ENCODE data around the gene TCP11.

The TCP11 gene

DNA sequence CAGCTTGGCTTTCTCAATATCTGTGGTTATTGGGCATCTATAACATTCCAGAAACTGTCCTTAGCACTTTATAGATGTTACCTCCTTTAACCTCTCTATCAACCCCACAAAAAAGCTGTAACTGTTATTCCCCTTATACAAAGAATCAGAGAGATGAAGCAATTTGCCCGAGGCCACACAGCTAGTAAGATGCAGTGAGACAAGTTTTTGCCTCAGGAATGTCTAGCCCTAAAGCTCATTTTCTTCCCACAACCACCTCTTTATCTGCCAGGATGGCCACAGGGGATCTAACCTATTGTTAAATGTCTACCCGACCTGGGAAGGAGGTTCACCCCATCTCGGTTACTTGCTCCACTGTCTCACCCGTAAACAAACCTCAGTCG, 31.9 kb upstream of the TCP11 start:
- no peak for DNase-seq

DNA sequence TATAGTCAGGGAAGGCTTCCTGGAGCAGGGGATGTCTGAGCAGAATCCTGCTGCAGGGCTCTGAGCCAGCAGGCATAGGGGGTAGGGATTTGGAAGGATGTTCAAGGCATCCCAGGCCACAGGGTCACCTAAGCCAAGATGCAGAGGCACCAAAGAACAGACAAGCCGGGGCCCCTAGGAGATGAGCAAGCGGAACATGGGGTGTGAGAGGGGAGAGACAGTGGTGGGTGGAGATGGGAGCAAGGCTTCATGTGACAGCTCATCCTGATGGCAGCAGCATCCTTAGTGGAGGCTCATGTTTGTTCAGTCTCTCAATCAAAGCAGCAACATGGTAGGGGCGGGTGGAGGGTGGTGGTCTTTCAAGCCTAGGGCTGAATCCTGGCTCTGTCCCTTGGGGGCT, 29.8 kb upstream of the TCP11 start:
- DNase-seq: no peak

DNA sequence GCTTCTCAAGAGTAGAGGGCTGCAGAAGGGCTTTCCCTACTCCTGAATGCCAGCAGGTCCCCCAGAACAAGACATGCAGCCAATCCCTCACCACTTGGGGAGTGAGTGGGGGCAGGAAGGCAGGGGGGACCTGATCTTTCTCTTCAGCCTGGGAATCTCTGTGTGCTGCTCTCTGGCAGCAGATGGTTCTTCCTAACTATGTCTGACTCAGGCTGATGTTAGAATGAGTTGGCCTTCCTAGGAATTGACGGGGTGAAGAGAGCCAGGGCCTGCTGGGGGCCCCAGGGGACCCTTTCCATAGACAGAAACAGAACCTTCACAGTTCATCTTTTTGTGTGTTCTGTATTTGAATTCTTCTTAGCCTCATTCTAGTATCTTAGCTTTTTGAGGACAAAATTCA, 29.0 kb upstream of the TCP11 start:
- no peak for DNase-seq

DNA sequence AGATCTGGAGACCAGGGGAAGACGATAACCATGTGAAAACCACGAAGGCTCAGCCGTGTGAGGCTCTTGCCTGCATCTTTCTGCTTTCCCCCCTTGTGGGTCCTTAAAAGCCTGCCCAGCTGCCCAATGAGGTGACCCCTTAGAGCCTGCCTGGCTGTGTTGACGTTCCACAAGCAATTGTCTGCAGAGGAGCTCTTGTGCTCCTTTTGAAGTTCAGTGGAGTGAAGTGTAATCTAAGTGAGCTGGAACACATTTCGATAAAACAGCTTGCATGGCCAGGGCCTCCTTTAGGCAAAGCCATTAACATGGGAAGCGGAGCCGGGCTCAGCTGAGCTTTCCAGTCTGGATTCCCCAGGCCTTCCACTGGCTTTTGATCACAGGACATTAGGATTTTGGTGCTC, 27.3 kb upstream of the TCP11 start:
- DNase-seq: peak in 4 of 56 donors; percentile 8 to 58 (median 21)

DNA sequence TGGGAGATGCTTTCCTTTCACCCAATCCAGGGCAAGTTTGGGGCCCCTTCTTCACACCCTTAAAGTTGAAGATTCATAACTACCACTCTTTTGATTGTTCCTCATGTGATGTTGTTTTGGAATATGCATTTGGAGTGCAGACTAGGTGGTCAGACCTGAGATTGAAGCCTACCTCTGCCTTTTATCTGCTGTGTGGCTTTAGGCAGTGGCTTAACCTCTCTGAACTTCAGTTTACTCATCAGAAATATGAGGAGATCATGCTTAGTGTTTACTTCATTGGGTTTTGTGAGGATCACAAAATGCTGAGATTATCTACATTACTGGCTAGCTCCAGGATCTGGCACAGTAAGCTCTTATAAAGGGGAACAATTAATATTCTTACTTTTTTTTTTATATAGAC, 26.4 kb upstream of the TCP11 start:
- no peak for DNase-seq

DNA sequence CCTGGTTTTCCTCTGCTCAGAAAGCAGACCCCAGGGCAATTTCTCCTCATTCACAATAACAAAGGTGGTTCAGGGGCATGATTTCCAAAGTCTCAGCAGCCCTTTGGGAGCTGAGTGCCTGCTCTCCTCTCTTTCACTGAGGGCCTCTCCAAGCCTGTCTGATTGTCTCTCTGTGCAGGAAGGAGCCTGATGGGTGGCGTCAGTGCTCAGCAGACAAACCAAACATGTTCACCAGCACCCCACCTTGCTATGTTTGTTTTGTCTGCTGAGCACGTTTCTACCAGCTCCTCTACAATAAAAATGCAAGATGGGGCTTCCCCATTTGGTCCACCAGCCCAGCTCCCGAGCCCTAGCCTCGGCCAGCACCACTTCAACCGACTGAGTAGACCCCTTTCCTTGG, 25.4 kb upstream of the TCP11 start:
- no peak for DNase-seq

DNA sequence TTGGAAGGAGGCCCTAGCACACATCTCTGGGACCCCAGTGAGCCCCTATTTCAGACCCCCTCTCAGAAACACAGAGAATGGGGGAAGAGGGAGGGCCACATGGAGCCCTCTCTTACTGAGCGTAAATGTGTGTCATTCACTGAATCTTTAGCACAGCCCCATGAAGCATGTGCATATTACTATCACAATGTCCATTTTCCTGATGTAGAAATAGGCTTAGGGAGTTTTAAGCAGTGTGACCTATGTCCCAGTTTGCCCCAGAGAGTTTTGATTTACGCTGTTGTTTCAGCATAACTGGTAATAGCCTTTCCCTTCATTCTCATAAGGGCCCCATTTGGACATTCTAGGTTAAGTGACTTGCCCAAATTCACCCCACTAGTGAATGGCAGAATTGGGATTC, 25.0 kb upstream of the TCP11 start:
- no peak for DNase-seq

DNA sequence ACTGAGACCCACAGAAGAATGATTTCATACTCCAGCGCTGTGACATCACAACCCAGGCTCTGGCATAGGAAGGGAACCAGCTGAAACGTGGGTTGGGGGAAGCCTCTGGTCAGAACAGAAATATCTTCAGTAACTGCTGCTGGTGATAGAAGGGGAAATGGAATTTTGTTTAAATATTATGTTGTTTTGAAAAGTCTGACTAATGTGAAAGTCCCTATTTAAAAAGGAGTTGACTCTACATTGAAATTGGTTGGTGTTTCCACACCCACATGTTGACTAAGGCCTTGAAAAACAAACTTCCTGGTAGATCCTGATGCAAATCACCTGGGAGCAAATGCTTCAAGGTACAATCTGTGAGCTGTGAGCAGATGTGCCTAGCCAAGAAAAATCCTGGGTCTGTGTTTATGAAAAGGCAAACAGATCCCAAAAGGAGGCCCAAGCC, 24.5 kb upstream of the TCP11 start:
- no peak for DNase-seq

DNA sequence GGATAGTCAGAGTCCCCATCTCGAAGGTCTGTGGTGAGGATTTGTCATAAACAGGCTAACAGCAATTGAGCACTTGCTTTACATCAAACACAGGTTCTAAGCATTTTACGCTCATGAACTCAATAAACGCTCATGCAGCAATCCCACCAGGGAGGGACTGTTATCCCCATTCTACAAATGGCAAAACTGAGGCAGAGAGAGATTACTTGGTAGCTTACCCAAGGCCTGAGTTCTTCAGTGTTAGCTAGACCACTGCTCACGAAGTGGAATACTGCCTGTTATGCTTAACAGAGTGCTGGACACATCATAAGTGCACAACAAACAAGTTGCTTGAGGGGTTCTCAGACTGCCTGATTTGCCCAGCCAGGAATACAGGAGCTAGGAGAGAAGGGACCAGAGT, 23.7 kb upstream of the TCP11 start:
- no peak for DNase-seq

DNA sequence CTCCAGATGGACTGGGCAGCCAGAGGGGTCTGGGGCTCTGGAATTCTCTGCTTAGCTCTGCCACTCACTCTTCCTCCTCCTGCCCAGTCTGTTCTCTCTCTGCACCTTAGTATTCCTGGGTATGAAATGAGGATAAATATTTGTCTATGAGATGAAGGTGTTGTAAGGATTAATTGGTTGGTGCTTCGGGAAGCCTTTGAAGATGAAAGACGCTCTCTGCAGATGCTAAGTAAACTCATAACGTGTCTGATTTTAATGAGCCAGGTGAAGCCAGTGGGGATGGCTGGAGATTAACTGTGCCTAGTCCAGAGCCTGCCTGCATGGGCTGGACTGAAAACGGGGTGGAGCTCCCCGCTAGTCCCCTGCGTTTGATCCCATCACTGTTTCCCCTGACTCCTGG, 23.1 kb upstream of the TCP11 start:
- DNase-seq: no peak

DNA sequence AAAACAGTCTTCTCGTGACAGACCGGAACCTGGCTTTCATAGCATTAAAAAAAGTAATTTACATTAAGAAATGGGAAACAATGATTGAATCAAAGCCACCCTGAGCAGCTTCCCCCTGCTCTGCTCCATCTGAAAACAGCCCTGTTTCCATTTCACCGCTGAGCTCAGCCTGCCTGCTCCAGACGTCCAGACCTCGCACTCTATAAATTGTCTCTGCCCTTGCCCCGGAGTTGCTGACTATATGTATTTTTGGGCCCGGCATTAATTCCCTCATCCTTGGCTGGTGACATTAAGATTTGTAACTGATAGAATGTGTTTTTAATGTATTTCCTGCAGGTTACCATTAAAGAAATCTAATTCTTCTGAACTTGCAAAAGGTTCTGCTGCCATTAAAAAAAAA, 22.7 kb upstream of the TCP11 start:
- DNase-seq: no peak

DNA sequence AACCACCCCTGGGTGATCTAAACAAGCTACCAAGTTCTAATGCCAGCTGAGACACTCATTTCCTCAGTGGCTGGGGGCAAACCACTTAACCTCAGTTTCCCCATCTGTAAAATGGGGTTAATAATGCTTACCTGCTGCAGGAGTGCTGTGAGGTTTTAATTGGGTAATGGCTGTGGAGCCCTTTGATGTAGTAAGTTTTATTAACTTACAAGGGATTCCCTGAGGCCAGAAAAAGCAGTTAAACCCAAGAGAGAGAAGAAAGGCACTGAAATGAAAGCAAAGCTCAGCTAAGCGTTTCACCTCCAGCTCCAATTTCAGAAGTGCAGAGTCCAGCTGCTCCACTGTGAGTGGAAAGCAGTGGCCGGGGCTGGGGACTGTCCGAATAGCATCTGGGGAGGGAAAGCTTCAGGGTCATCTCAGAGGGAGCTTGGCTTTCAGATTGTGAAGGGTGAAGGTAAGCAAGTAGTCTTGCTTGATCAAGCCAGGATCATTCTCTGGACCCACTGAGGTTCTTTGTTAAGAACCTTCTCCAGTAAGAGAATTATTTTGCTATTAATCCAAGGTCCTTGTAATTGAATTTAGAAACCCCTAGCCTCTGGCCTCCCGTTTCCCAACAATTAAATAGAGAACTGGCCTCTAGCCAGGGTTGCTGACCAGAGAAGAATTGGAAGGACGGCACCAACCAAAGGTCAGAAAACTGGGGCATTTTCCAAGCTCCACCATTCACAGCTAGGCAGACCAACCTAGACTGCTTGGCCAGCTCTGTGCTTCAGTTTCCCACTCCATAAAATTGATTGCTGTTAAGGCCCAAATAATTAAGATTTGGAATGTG, 20.9 kb upstream of the TCP11 start:
- peak in 6 of 56 donors; percentile 10 to 45 (median 25) for DNase-seq

DNA sequence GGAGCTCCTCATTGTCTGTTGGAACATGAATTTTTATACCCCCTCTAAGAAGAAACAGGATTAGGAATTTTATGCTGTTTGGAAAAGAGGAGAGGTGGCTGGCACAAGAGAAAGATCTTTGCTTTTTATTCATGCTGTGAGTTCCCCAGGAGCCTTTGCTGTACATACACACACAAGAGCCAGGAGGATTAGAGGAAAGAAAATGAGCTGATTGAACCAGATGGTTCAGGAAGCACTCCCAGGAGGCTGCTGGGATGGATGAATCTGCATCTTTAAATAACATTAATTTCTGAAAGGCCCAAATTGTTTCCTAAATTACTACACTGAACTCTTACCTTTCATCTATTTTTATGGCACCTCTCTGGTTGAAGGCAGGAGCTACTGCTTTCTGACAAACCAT, 20.1 kb upstream of the TCP11 start:
- DNase-seq: no peak

DNA sequence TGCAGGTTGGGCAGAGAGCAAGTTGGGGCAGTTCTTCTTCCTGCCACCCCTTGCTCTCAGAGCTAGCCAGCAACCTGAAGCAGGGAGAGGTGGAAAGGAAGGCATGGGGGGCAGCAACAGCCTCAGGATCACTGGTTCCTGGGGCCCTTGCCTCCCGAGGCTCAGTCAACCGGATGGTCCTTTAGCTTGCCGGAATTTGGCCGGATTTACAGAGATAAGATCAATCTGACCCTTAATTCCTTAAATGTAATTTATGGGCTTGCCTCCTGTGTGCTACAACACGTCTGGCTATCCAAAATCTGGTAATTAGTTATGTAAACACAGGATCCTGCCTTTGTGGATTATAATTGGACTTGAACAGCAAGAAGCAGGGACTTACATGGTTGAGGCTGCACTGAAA, 19.5 kb upstream of the TCP11 start:
- no peak for DNase-seq

DNA sequence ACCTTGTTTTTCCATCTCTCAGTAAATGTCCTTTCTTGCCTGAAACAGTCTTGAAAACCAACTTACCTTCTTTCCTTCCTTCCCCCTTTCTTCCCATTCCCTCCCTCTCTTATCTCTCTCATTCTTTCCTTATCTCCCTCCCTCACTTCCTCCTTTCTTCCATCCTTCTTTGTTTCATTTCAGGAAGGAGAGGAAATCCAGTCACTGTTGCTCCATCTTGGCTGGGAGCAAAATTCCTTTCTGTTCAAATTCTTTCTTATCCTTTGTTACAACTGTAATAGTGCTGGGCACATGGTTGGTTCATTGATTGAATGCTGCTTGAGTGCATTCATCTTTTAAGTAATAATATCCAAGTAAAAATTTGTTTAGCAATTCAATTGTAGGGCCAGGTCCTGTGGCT, 17.4 kb upstream of the TCP11 start:
- DNase-seq: no peak

DNA sequence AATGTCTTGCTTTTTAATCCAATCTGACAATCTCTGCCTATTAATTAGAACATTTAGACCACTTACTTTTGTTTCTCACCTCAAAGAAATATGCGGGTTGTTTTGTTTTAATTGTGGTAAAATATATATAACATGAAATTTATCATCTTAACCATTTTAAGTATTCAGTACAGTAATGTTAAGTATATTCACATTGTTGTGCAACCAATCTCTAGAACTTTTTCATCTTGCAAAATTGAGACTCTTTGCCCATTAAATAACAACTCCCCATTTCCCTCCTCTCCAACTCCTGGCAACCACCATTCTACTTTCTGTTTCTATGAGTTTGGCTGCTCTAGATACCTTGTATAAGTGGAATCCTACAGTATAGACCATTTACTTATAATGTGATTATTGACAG, 13.8 kb upstream of the TCP11 start:
- DNase-seq: no peak

DNA sequence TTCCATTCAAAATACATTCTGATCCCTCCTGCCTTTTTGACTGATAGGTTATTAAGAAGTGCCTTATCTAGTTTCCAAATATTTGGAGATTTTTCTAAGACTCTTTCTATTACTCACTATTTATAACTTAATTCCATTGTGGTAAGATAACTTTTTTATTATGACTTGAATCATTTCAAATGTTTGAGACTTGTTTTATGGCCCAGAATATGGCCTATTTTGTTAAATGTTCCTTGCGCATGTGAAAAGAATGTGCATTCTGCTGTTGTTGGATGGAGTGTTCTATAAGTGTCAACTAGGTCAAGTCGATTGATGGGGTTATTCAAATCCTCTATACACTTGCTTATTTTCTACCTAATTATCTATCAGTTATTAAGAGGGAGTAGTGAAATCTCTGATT, 13.1 kb upstream of the TCP11 start:
- no peak for DNase-seq

DNA sequence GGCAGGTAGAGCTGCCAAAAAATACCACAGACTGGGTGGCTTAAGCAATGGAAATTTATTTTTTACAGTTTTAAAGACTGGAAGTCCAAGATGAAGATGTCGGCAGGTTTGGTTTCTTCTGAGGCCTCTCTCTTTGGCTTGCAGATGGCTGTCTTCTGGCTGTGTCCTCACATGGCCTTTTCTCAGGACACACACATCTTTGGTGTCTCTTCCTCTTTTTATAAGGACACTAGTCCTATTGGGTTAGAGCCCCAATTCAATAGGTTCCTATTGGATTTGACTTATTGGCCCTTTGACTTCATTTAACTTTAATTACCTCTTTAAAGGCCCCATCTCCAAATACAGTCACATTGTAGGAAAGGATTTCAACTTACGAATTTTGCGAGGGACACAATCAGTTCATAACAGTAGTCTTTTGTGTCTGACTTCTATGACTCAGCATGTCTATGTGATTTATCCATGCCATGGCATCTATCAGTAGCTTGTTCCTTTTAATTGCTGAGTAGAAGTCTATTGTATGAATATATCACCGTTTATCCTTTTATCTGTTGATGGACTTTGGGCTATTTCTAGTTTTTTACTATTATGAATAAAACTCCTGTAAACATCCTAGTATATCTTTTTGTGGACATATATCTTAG, 11.0 kb upstream of the TCP11 start:
- no peak for DNase-seq

DNA sequence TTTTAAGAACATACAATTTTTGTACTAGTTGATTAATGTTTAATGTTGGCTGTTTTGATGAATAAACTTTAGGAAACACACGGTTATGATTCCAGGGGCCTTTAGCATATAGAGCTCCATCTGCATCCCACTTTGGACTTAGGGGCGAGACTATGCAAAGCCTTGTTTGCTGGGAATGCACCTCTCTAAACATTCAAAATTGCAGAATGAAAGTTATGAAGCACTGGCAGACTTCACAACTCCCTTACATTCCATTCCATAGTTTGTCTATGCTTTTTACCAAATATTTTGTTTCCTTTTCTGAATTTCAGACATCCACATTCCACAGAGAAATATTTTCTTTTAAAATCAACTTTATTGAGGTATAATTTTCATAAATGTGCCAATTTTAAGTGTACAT, 10.3 kb upstream of the TCP11 start:
- no peak for DNase-seq

DNA sequence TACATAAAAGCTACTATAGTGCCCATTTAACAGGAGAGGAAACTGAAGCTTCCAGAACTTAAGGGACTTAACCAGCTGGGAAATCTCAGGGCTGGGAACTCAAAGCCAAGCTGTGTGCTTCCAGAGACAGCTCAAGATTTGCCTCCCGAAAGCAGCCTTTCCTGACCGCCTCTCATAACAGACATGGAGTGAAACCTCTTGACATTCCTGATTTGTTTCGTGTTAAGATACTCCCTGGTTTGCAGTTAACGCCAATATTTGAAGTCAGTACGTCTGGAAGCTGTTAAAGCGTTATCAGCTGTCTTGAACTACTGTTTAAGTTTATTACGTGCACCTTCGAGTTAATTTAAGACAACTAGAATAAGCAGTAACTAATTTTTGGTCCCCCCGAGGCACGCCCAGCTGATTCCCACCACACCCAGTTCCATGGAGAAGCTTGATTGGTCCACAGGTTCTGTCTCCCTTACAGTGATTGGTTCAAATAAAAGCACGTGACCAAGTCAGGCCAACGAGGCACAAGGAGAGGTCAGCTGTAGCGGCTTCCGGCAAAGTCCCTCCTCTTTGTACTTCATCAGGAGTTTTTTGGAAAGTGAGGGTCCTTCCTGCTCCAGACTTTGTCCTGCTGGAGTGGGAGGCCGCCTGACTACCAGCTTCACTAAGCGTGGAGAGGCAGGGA, 8.9 kb upstream of the TCP11 start:
- no peak for DNase-seq

DNA sequence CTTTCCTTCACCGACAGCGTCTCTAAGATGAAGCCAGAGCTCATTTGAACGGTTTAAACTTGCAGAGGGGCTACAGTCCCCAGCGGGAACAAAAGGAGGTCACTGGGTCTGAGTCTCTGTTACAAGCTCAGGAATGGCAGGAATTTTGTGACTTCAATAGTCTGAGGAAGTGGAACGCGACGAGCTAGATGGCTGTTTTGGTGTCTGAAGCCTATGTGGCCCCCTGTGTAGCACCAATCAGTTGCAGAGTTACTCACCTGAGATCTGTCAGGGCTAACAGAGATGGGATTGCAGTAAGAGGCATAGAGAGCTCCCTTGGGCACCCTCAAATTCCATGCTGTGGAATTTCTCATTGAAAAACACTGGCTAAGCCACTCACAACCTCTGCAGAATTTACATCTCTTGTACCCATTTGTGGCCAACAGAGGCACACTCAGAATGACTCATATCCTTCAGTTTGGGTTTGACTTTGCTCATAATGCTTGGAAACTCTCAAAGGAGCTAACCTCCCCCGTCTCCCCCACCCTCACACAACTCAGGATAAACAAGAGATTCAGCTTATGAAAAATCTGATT, 7.1 kb upstream of the TCP11 start:
- DNase-seq: no peak

DNA sequence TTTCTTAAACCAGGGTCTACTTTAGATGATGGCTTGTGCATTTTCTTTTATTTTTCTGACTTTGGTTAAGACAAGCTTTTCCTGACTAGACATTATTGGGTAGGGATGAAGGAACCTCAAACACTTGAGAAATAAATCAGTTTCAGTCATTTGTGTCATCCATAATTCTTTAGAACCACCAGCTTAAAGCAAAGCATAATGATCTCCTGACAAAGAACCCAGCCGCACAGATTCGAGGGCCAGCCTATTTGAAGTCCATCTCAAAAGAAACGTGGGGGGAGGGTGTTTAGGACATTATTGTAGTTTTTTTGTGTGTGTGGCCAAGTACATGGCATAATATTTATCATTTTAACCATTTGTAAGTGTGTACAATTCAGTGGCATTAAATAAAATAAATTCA, 6.3 kb upstream of the TCP11 start:
- DNase-seq: no peak
